ENCODE results near the gene SPATS2.

SPATS2 gene

GRCh38 chr12:49446571-49446970 lies 79.3 kb downstream of the SPATS2 start:
- DNase-seq (ENCODE audit: low read depth, low spot score) = no peak
- no peak overlapping the region for H3K4me3 ChIP-seq (ENCODE audit: low read length)

GRCh38 chr12:49448858-49449257 lies 81.6 kb downstream of the SPATS2 start:
- no peak overlapping the region for H3K4me3 ChIP-seq (ENCODE audit: low read length)
- DNase-seq (ENCODE audit: low read depth, low spot score) = no peak

GRCh38 chr12:49451468-49452259 lies 84.4 kb downstream of the SPATS2 start:
- H3K4me3 ChIP-seq (ENCODE audit: low read length) = no peak overlapping the region
- DNase-seq (ENCODE audit: low read depth, low spot score) = no peak

- no peak overlapping the region for H3K4me3 ChIP-seq (ENCODE audit: low read length)
- DNase-seq (ENCODE audit: low read depth, low spot score) = no peak
Observed at GRCh38 chr12:49455501-49455900, 88.2 kb downstream of the SPATS2 start.

GRCh38 chr12:49456131-49456679 lies 88.9 kb downstream of the SPATS2 start:
- DNase-seq (ENCODE audit: low read depth, low spot score) = no peak
- no peak overlapping the region for H3K4me3 ChIP-seq (ENCODE audit: low read length)

GRCh38 chr12:49458816-49459215 lies 91.6 kb downstream of the SPATS2 start:
- no peak for DNase-seq (ENCODE audit: low read depth, low spot score)

GRCh38 chr12:49461221-49461620 lies 94.0 kb downstream of the SPATS2 start:
- no peak for DNase-seq (ENCODE audit: low read depth, low spot score)
- H3K4me3 ChIP-seq (ENCODE audit: low read length) = no peak overlapping the region

More at GRCh38 chr12:49458816-49459215, 91.6 kb downstream of the SPATS2 start:
- no peak overlapping the region for H3K4me3 ChIP-seq (ENCODE audit: low read length)

- no peak for DNase-seq (ENCODE audit: low read depth, low spot score)
Observed at GRCh38 chr12:49462083-49462744, 95.0 kb downstream of the SPATS2 start.

GRCh38 chr12:49465132-49465531 lies 97.9 kb downstream of the SPATS2 start:
- no peak overlapping the region for H3K4me3 ChIP-seq (ENCODE audit: low read length)
- DNase-seq (ENCODE audit: low read depth, low spot score) = no peak

More at GRCh38 chr12:49462083-49462744, 95.0 kb downstream of the SPATS2 start:
- no peak overlapping the region for H3K4me3 ChIP-seq (ENCODE audit: low read length)

- no peak overlapping the region for H3K4me3 ChIP-seq (ENCODE audit: low read length)
- no peak for DNase-seq (ENCODE audit: low read depth, low spot score)
Observed at GRCh38 chr12:49470986-49471385, 103.7 kb downstream of the SPATS2 start.

- DNase-seq (ENCODE audit: low read depth, low spot score) = no peak
- no peak overlapping the region for H3K4me3 ChIP-seq (ENCODE audit: low read length)
Observed at GRCh38 chr12:49471557-49471956, 104.3 kb downstream of the SPATS2 start.

GRCh38 chr12:49476091-49476490 lies 108.8 kb downstream of the SPATS2 start:
- no peak for DNase-seq (ENCODE audit: low read depth, low spot score)
- H3K4me3 ChIP-seq (ENCODE audit: low read length) = no peak overlapping the region

GRCh38 chr12:49478949-49479664 lies 111.8 kb downstream of the SPATS2 start:
- no peak overlapping the region for H3K4me3 ChIP-seq (ENCODE audit: low read length)
- no peak for DNase-seq (ENCODE audit: low read depth, low spot score)

- no peak for DNase-seq (ENCODE audit: low read depth, low spot score)
- H3K4me3 ChIP-seq (ENCODE audit: low read length) = no peak overlapping the region
Observed at GRCh38 chr12:49482095-49483051, 115.1 kb downstream of the SPATS2 start.

- DNase-seq (ENCODE audit: low read depth, low spot score) = no peak
Observed at GRCh38 chr12:49483619-49484018, 116.4 kb downstream of the SPATS2 start.

GRCh38 chr12:49487605-49488004 lies 120.3 kb downstream of the SPATS2 start:
- peak; percentile 77 for DNase-seq (ENCODE audit: low read depth, low spot score)

More at GRCh38 chr12:49483619-49484018, 116.4 kb downstream of the SPATS2 start:
- no peak overlapping the region for H3K4me3 ChIP-seq (ENCODE audit: low read length)

GRCh38 chr12:49489154-49489553 lies 121.9 kb downstream of the SPATS2 start:
- no peak for DNase-seq (ENCODE audit: low read depth, low spot score)

More at GRCh38 chr12:49487605-49488004, 120.3 kb downstream of the SPATS2 start:
- H3K4me3 ChIP-seq (ENCODE audit: low read length) = no peak overlapping the region

GRCh38 chr12:49489720-49490119 lies 122.5 kb downstream of the SPATS2 start:
- DNase-seq (ENCODE audit: low read depth, low spot score) = no peak

More at GRCh38 chr12:49489154-49489553, 121.9 kb downstream of the SPATS2 start:
- no peak overlapping the region for H3K4me3 ChIP-seq (ENCODE audit: low read length)

More at GRCh38 chr12:49489720-49490119, 122.5 kb downstream of the SPATS2 start:
- no peak overlapping the region for H3K4me3 ChIP-seq (ENCODE audit: low read length)

All from Jurkat, Clone E6-1 (cell line).